Left cardiac atrium (tissue), 4 donors: ENCODE data around the gene GARNL3. TPM values are rescaled to one million over a fixed set of nuclear protein-coding genes. Genes with fewer than 3 reads are reported as not detected.
A peak's percentile ranks its signal among the peaks of the same experiment; 100 is the strongest.

Source experiments
- ATAC-seq, 2 donors: fragments of 200-7000 bp; cut with Tn5 transposase; one replicate each; pipeline ENCODE4 v1.9.1; 2020; ENCODE audit warnings: mild to moderate bottlenecking in 2 of 2, moderate library complexity in 2 of 2
- DNase-seq: peaks from one replicate; pipeline ENCODE4 v3.0.0-alpha.2; 2020
- intact Hi-C, 2 donors: fragments of 100-400 bp; cut with DNase I; formaldehyde crosslinking; loops; one replicate each; pipeline versions ENCODE4 v1.14.1 to v1.15.1; 2022 to 2023
- total RNA-seq, 2 donors: library from RNA; stranded (reverse); fragmentation: NEBNext Ultra II Directional; extraction: Animal tissue kit (Norgen Biotek cat#: 25700); gene quantifications; one replicate each; pipeline ENCODE4 v1.2.1, GENCODE V29; 2021
- donor health status: DM: no; HTN: yes; CAD: no.
- donor health status: DM: no; HTN: yes; CAD: no; lungs with severe emphysema.
- donor health status: DM: yes; HTN: yes; CAD: no.
- donor health status: Dilated cardiomyopathy.

GARNL3 gene
- total RNA-seq, 2 donors from 2014 or later: 10.0 to 11.2 TPM

DNA sequence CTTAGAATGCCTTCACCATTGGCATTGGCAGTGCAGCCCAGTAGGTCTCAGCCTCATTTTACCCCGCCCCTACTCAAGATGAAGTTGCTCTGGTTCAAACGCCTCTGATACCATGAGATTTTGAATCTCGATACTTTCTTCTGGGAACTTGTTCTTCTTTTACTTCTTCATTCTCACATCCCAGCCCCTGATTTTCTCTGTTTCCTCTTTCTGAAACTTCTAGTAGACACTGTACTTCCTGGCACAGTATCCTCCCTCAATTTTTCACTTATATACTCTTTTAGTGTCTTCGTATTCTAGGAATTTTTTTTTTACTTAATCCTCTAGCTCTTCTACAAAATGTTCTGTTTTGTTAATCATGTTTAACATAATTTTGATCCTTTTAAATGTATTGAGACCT lies 146.5 kb downstream of the GARNL3 start:
- no peak for DNase-seq
- no peak for ATAC-seq
- intact Hi-C loops: no loop called here

DNA sequence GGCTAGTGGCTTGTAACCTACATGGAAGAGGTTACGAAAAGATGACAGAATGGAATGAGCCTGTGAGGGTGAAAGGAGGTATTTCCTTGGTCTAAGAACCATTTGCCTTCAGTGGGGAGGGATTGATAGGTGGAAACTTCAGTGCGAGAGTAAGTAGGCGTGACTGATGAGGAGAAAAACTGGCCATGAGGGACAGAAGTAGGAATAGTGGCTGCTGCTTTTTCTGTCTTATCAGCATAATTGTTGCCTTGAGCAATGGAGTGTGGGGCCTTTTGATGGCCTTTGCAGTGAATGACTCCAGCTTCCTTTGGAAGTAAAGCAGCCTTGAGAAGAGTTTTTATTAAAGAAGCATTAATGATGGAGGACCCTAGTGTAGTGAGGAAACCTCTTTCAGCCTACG lies 150.6 kb downstream of the GARNL3 start:
- intact Hi-C loops: no loop called here
- no peak for DNase-seq
- no peak for ATAC-seq

DNA sequence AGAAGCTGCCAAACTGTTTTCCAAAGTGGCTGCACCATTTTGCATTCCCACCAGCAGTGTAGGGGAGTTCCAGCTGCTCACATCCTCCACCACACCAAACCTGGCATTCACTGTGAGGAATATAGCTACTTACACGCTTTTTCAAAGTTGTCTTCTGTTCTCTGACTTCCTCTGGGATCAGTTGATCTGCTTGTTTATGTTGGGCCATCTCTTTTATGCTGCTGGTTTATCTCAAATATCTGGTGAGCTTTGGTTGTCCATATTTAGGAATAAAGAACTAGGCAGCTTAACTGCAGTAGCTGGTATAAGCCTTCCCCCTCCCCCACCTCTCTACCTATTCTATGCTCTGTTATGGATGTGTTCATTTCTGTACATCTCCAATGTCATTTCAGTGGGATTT lies 151.1 kb downstream of the GARNL3 start:
- ATAC-seq (no peak), DNase-seq (no peak)
- intact Hi-C loops: no loop called here

GRCh38 chr9:127417131-127418036 lies 152.8 kb downstream of the GARNL3 start:
- intact Hi-C loops: no loop called here
- DNase-seq: no peak
- peak in 1 of 2 donors; percentile 8 for ATAC-seq

DNA sequence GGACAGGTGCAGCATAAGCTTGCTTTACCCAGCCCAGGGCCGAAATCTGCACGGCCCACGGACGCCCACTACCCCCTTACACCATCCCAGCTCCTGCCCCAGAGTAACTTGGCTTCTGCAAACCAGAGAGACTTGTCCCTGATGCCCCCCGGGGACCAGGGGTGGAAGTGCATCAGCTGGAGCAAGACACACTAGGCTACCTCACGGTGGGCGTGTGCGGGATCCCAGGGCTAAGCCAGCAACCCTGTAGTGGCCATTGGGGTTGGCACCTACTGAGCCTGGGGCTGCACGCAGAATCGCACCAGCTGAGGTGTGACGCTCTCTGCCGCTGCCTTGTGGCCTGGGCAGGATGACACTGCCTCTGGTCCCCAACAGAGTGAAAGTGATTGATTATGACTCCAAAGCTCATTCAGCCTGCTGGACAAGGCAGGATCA lies 153.5 kb downstream of the GARNL3 start:
- DNase-seq (no peak), ATAC-seq (peak in 1 of 2 donors; percentile 14)
- intact Hi-C loops: no loop called here

DNA sequence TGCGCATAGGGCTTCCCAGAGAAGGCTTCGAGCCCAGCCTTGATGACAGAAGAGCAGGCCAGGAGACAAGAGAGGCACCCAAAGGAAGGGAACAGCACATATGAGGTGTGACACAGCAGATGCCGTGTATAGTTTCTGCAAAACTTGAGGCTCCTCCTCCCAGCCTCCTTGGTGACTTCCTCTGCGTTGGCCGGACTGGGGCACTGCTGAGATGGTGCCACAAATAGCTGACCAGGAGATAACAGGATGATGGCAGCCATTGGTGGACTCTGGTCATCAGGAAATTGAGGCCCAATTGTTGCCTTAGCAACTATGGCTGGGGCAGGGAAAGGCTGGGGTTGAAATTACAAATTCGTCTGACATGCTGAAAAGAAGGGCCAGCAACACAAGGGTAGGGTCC lies 154.8 kb downstream of the GARNL3 start:
- DNase-seq (no peak), ATAC-seq (no peak)
- intact Hi-C loops: no loop called here

DNA sequence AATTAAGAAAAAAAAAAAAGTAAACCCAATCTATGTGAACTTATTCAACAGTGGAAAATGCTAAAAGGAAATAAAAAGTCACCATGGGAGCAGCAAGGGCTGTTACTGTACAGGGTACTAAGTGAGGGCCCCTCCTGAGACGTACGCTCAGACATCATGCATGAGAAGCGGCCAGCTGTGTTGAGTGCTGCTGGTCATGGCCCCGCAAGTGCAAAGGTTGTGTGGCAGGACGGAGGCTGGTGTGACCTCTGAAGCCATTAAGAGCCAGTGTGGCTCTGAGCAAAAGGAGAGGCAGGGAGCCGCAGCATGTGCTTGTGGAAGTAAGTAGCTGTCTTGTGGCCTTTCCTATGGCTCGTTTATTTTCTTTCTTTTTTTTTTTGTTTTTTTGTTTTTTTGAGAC lies 156.5 kb downstream of the GARNL3 start:
- DNase-seq: no peak
- intact Hi-C loops: no loop called here
- no peak for ATAC-seq

GRCh38 chr9:127422133-127422782 lies 157.7 kb downstream of the GARNL3 start:
- intact Hi-C loops: no loop called here
- ATAC-seq: no peak
- DNase-seq: no peak

DNA sequence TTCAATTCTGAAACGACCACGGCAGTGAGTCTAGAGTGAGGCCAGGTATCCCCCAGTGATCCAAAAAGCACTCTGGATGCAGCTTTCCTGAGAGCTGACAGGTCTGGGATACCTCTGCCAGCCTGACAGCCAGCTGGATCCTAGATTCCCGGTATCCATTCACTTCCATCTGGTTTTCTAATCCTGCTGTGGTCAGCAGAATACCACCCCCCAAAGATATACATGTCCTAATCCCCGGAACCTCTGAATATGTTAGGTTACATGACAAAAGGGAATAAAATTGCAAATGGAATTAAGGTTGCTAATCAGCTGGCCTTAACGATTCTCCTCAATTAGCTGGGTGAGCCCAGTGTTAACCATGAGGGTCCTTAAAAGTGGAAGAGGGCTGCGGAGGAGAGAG lies 158.2 kb downstream of the GARNL3 start:
- DNase-seq (no peak), ATAC-seq (no peak)
- intact Hi-C loops: no loop called here

DNA sequence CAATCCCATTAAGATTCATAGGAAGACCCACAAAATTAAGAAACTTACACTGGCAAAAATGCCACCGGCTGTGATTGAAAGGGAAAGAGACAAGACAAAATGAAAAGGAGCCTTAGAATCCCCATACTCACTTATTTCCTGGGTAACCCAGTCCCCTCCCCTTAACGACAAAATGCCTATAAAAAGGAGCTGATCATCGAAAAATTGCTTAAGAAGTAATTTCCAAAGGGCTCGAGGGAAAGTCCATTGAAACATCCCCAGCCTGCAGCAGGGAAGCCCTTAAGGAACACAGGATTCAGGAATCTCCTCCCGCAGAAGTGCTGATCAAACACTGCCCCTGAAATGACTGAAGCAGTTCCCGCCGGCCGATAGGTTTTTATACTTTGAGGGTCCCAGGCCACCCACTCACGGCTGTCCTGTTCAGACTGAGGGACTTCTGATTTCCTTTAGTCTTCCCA lies 158.9 kb downstream of the GARNL3 start:
- DNase-seq (no peak), ATAC-seq (peak; percentile 2 to 7)
- intact Hi-C loops: no loop called here

- intact Hi-C loops: loop anchor here in 1 of 2 donors (1.0 kb wide), 1 partner anchor 27 kb away; the partner anchor contains the start of genes LRSAM1 and RPL12
- ATAC-seq (peak; percentile 97 to 98), DNase-seq (peak; percentile 95)
These were observed 159.5 kb downstream of the GARNL3 start, which contains the start of gene ZNF79 for GRCh38 chr9:127423934-127424675. Gene ZNF79 (plus strand): TSS chr9:127424382. CDS start chr9:127424788, 406 bp downstream.

DNA sequence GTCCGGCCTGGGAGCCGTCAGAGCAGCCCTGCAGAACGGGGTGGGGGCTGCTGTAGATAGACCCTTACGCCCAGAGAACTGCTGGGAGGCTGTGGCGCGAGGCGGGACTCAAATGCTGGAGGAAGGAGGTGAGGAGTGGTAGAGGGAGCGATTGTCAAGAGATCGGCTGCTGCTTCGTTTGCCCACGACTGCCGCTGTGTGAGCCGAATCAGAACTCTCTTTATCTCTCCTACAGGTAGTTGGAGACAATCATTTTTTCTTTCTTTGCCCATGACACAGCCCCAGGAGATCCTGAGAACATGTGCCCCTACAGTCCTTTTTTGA lies 160.1 kb downstream of the GARNL3 start:
- peak in 1 of 2 donors; percentile 21 for ATAC-seq
- intact Hi-C loops: loop anchor here in 1 of 2 donors (1.0 kb wide), 1 partner anchor 27 kb away; the partner anchor contains the start of genes LRSAM1 and RPL12

DNA sequence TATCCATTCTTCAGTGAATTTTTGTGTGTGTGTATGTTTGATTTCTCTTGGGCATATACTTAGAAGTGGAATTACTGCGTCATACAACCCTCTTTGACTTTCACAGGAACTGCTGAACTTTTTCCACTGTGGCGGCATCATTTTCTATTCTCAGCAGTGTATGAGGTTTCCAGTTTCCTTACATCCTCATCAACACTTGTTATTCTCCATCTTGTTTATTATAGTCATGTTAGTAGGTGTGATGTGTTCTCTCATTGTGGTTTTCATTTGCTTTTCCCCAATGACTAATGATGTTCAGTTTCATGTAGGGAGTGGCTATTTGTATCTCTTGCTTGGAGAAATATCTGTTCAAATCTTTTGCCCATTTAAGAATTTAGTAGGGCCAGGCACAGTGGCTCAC lies 162.2 kb downstream of the GARNL3 start:
- DNase-seq: no peak
- no peak for ATAC-seq
- intact Hi-C loops: no loop called here

More for the DNA sequence above, 160.1 kb downstream of the GARNL3 start:
- no peak for DNase-seq

DNA sequence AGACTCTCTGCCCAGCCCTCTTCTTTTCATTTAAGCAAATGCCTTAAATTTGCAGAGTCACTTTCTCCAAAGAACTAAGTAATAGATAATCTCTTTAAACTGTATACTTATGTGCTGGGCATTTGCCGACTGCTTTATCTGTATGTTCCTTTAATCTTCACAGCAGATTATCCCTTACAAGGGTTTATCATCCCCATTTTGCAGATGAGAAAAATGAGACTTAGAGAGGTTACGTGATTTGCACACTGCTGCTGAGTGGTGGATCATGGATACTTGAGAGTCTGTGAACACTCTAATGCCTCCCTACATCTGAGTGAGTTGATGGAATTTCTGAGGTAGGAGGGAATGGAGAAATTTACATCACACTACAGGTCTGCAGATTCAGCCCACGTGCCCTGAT lies 163.8 kb downstream of the GARNL3 start:
- no peak for ATAC-seq
- DNase-seq: no peak
- intact Hi-C loops: no loop called here

GRCh38 chr9:127430415-127430814 lies 165.8 kb downstream of the GARNL3 start:
- intact Hi-C loops: no loop called here
- no peak for DNase-seq
- ATAC-seq: no peak

DNA sequence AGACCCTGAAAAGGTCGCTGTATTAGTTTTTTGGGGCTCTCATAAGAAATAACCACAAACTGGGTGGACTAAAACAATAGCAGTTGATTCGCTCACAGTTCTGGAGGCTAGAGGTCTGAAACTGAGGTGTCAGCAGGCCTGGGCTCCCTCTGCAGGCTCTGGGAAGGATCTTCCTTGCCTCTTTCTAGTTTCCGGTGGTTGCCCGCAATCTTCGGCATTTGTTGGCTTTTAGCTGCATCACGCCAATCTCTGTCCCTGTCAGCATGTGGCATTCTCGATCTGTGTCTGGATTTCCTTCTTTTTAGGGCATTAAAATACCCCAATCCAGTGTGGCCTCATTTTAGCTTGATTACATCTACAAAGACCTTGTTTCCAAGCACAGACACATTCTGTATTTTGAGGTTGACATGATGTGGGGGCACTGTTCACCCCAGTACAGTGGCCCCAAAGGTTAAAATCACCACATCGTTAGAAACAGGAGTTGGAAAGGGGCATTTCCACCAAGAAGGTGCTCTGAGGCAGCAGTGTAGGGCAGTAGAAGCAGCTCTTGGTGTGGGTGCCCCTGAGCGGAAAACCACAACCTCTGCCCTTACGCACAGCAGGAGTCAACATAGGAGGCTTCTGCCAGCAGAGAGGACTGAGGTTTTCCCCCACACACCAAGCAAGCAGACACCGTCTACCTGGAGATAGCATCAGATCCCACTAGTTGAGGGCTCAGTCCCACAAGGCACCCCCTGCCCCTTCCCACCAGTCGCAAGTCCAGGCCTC lies 173.1 kb downstream of the GARNL3 start:
- ATAC-seq: no peak
- intact Hi-C loops: no loop called here
- DNase-seq: no peak

DNA sequence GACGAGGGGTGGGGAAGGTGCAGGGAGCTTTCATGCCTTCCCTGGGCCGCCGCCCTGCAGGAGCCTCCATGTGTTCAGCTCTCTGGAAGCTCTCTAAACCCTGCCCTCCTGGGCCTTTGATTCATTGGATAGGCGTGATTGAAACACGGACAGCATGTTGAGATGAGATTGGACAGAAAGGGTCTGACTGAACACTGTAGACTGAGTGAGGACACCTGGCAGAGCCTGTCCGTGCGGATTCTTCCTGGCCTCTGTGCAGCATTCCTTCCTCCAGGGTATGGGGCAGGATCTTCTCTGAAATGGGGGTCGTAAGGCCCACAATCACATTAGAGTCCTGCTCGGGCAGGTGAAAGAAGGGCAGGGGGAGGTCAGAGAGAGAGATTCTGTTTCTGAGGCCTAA lies 173.8 kb downstream of the GARNL3 start:
- DNase-seq (no peak), ATAC-seq (no peak)
- intact Hi-C loops: no loop called here
